Skin epidermis (tissue), 12 donors: ENCODE results near the gene PSMC3IP.
"Not testable (repeated sequence)": the region's sequence is repeated elsewhere in the genome, so short reads cannot be mapped to it uniquely, and the experiment has no call there.

Experiments used
- H3K27ac ChIP-seq, 21 experiments: fragments of 200-600 bp; sonication (generic) in 11 of 21; one replicate each; pipeline ENCODE4 v1.5.0; 2020; ENCODE audit warnings: mild to moderate bottlenecking in 3 of 21, inconsistent platforms in 2 of 21, moderate library complexity in 2 of 21
- H3K4me3 ChIP-seq, 7 experiments: fragments of 200-600 bp; sonication (generic) in 2 of 7; one replicate each; pipeline ENCODE4 v1.5.0; 2020; ENCODE audit warnings: inconsistent platforms in 2 of 7, mild to moderate bottlenecking in 2 of 7, moderate library complexity in 1 of 7

The PSMC3IP gene

GRCh38 chr17:42577532-42578281 is at the start of gene PSMC3IP:
Gene PSMC3IP, minus strand, starts transcription at chr17:42577729. Its CDS starts 43 bp downstream, at chr17:42577686.
- Histone ChIP-seq H3K27ac (peak within 1 kb of the TSS; percentile 48 to 93 (median 87)), H3K4me3 (peak within 1 kb of the TSS; percentile 43 to 71 (median 58))

- Histone ChIP-seq H3K4me3 (no peak overlapping the region), H3K27ac (peak overlapping the region in 10 of 21 experiments; percentile 2 to 72 (median 35))
These were observed 46.4 kb upstream of the PSMC3IP start for GRCh38 chr17:42623732-42624596.

DNA sequence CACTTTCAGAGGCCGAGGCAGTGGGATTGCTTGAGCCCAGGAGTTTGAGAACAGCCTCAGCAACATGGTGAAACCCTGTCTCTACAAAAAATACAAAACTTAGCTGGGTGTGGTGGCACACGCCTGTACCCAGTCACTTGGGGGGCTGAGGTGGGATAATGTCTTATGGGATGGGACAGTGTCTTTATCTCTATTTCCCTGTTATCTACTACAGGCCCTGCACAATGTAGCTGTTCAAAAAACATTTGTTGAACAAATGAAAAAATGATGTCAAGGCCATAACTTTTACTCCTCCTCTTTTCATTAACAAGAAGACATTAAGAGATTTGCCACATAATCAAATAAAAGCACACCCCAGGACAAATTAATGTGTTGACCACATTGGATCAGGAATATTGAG is 45.7 kb upstream of the PSMC3IP start:
- Histone ChIP-seq H3K27ac (peak overlapping the region in 1 of 21 experiments; percentile 11), H3K4me3 (no peak overlapping the region)

GRCh38 chr17:42621987-42622386 is 44.5 kb upstream of the PSMC3IP start:
- H3K27ac ChIP-seq: not testable (repeated sequence)

DNA sequence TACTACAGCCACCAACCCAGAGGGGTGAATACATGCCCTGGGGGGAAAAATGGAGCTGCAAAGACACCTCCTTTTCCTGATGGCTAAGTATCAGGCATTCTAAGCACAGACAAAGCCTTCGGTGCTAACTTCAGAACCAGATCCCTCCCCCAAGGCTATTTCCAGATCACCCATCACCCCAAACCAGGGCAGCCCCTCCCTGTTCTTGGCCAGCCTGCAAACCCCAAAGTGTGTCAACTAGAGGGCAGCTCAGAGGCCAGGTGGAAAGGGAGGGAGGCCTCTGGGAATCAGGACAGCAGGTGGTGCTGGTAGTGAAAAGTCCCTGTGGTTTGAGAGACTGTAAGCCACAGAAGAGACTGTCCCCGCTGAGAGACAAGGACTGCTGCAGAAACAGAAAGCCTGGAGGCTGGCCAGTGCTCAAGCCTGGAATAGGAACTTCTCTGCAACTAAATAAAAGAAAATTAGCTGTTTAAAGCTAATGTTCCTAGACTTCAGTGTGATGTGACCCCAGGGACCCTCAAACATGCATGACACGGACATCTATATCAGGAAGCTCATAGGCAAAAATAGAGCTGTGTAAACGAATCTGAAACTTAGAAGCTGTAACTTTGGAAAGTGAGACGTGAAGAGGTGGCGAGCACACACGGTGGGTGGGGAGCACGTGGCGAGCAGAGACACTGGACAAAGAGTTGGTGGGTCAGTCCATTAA is 41.1 kb upstream of the PSMC3IP start:
- Histone ChIP-seq H3K4me3 (no peak overlapping the region), H3K27ac (peak overlapping the region in 3 of 21 experiments; percentile 11 to 38 (median 11))

More at GRCh38 chr17:42621987-42622386, 44.5 kb upstream of the PSMC3IP start:
- not testable (repeated sequence) for H3K4me3 ChIP-seq

- peak overlapping the region in 2 of 21 experiments; percentile 11 to 38 for H3K27ac ChIP-seq
- no peak overlapping the region for H3K4me3 ChIP-seq
These were observed 40.5 kb upstream of the PSMC3IP start for GRCh38 chr17:42617956-42618431.

DNA sequence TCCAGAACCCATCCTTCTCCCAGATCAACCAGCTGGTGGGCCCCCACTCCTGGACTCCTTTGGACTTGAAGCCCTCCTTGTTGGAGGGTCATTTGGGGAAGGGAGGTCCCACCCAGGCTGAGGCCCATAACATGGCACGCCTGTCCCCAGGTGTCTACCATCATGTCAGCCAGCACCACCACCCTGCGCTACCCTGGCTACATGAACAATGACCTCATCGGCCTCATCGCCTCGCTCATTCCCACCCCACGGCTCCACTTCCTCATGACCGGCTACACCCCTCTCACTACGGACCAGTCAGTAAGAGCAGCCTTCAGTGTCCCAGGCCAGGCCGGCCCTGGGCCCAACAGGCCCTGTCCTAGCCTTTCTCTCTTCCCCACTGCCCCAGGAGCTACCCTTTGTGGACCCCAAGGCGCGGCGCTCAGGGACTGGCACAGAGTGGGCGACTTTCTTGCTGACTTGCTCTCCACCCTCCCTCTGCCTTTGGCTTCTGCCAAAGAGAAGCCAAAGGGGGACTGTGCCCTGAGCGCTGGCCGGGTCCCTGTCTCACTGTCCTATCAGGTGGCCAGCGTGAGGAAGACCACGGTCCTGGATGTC is 36.3 kb upstream of the PSMC3IP start:
- Histone ChIP-seq H3K4me3 (no peak overlapping the region), H3K27ac (peak overlapping the region in 1 of 21 experiments; percentile 39)

- H3K27ac ChIP-seq: no peak overlapping the region
- no peak overlapping the region for H3K4me3 ChIP-seq
These were observed 34.5 kb upstream of the PSMC3IP start for GRCh38 chr17:42612013-42612412.

DNA sequence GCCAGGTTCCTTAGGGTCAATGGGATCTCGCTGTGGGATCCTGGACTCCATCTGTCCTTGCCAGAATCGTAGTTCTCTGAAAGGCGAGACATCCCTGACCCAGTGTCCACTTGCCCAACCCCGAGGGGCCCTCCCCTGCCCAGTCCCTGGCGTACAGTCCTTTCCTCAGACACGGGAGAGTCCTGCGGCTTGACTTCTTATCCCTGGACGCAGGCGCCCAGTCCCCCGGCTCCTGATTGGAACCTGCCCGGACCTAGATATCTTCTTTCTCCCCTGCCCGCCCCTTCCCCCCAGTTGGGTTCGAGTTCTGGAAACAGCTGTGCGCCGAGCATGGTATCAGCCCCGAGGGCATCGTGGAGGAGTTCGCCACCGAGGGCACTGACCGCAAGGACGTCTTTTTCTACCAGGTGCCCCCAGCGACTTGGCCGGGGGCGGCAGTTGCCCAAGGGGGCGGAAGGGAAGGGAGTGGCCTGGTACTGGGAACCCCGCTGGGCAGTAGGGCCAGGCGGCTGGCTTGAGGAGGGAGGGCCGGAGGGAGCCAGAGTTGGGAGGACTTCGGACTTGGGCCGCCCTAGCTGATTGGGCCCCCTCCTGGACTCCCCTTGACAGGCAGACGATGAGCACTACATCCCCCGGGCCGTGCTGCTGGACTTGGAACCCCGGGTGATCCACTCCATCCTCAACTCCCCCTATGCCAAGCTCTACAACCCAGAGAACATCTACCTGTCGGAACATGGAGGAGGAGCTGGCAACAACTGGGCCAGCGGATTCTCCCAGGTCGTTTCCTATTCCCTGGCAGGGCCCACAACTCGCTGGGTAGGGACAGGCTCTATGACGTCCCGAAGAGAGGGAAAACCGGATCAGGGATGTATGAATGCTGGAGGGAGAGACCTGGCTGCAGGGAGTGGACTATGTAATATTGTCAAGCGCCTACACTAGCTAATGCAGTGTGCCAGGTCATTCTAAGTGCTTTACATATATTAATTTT is 32.6 kb upstream of the PSMC3IP start:
- Histone ChIP-seq H3K4me3 (peak overlapping the region; percentile 61 to 96 (median 79)), H3K27ac (peak overlapping the region in 20 of 21 experiments; percentile 5 to 99 (median 87))

DNA sequence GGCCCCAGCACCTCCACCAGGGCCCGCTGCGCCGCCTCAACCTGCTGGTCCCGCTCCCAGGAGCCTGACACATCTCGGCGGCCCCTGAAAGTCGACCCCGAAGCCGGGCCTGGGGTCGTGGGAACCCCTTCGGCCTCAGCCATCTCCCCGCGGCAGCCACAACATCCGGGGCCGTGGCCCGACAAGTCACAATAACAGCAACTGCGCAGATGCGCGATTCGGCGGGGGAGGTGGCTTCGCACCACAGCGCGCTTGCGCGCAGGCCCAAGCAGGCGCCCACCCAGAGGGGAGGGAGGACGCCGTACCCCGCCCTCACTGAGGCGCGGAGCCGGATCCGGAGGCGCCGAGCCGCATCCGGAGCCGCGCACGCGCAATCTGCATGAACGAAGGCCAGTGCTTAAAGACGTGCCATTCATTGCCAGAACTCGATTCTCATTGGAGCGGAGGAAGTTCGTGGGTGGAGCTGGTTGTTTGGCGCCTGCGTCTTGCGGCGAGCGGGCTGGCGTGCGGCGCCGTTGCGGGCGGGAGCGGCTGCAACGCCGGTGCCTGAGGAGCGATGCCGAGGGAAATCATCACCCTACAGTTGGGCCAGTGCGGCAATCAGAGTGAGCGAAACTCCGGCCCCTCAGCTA is 31.8 kb upstream of the PSMC3IP start, which contains the start of the genes RETREG3 and TUBG1:
Gene RETREG3 (minus strand): TSS at position 193 of the 632 bp plus-strand sequence. CDS start 50 bp downstream, at position 143.
Gene TUBG1 (plus strand): TSS at position 502 of the 632 bp plus-strand sequence. CDS start 55 bp downstream, at position 557.
- H3K27ac ChIP-seq: peak within 1 kb of the TSS; percentile 41 to 99 (median 92)
- H3K4me3 ChIP-seq: peak within 1 kb of the TSS; percentile 61 to 96 (median 79)

DNA sequence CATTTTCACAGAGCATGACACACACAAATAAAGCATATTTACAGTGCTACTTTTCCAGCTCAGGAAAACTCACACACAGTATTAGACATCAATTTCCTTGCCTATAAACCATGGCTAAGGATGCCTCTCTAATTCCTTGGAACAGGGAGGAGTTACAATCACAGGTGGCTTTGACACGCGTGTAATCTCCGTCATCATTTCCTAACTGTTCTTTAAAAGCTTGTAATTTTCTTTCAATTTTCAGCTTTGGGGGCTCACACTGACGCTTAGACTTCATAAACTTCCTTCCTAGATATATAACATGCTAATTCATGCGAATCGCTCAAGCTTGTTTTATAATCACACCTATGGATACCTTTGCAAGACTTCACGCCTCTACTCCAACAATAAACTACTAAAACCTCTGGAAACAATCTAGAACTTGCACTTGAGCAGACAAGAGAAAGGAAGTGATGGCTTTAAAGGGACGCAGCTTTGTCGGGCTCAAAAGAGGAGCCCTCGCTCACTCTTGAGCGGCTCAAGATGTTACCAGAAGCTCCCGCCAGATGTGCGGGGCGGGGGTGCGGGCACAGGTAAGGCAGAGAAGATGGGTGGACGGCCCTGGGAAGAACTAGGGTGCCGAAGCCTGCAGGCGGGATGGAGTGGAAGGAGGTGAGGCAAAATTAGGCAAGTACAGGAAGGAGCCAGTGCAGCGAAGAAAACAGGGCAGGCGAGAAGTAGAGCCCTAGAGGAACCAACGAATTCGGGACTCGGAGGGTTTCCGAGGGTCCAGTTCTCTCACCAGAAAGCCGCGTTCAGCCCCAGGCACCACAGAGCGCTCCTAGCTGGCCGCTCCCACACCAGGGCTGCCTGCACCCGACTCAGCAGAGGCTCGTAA is 31.0 kb upstream of the PSMC3IP start:
- H3K4me3 ChIP-seq: peak overlapping the region; percentile 61 to 96 (median 79)
- peak overlapping the region; percentile 41 to 99 (median 92) for H3K27ac ChIP-seq

DNA sequence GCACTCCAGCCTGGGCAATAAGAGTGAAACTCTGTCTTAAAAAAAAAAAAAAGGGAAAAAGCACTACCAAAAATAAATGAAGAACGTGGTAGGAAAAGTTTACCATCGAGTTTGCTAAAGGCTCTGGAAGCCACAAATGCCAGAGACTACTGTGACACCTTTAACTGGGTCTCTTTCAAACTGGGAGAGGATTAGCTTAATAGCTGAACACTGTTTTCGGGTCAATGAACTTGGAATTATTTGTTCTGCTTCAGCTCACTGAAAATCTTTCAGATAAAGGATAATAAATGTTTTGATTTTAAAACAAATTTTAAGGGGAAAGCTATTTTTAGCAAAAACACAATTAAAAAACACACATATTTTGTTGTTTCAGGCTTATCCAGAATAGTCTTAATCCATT is 30.2 kb upstream of the PSMC3IP start:
- H3K27ac ChIP-seq: peak overlapping the region in 4 of 21 experiments; percentile 84 to 99 (median 94)
- peak overlapping the region in 6 of 7 experiments; percentile 61 to 91 (median 75) for H3K4me3 ChIP-seq

GRCh38 chr17:42603318-42603717 is 25.8 kb upstream of the PSMC3IP start:
- no peak overlapping the region for H3K4me3 ChIP-seq
- no peak overlapping the region for H3K27ac ChIP-seq

- no peak overlapping the region for H3K4me3 ChIP-seq
These were observed 21.4 kb upstream of the PSMC3IP start for GRCh38 chr17:42598905-42599304.

DNA sequence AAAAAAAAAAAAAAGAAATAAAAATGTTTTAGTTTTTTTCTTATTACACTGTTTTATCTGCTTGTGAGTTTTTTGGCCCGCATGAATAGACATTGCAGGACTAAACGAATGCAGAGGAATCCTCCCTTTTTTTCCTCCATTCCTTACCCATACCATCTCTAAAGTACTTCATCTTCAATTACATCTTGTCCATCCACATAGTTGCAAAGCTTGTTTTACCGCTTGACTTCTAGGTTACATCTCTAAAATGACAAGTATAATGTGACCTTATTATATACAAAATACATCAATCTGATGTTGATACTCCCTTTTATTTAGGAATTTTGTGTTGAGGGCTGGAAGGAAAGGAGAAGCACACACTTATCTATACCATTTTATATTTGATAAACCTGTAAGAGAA is 18.9 kb upstream of the PSMC3IP start:
- Histone ChIP-seq H3K27ac (no peak overlapping the region), H3K4me3 (no peak overlapping the region)

More at GRCh38 chr17:42598905-42599304, 21.4 kb upstream of the PSMC3IP start:
- peak overlapping the region in 3 of 21 experiments; percentile 11 to 29 (median 17) for H3K27ac ChIP-seq

DNA sequence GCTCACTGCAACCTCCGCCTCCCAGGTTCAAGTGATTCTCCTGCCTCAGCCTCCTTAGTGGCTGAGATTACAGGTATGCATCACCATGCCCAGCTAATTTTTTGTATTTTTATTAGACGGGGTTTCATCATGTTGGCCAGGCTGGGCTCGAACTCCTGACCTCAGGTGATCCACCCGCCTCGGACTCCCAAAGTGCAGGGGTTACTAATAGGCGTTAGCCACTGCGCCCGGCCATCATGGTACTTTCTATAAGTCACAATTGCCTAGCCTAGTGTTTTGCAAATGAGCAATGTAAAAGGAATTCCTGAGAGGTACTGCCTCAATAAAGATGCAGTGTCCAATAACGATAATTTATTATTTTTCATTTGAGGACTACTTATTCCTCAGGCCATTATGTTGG is 13.9 kb upstream of the PSMC3IP start:
- Histone ChIP-seq H3K4me3 (no peak overlapping the region), H3K27ac (no peak overlapping the region)
